Measurements from ENCODE around the gene ZNG1A.
"Not testable (repeated sequence)": the region's sequence is repeated elsewhere in the genome, so short reads cannot be mapped to it uniquely, and the experiment has no call there.

ZNG1A gene

GRCh38 chr9:169757-170156 is 9.1 kb downstream of the ZNG1A start:
- not testable (repeated sequence) for DNase-seq

GRCh38 chr9:159871-160270 is 19.0 kb downstream of the ZNG1A start:
- not testable (repeated sequence) for DNase-seq

- not testable (repeated sequence) for DNase-seq
Measured at GRCh38 chr9:151173-151572, 27.7 kb downstream of the ZNG1A start.

- DNase-seq, result not testable (repeated sequence)
Measured at GRCh38 chr9:139880-140279, 39.0 kb downstream of the ZNG1A start.

GRCh38 chr9:117995-118467 is 60.8 kb downstream of the ZNG1A start, which contains the start of gene FOXD4:
Gene FOXD4 (minus strand): TSS chr9:118417. CDS start chr9:118119, 298 bp downstream.
- not testable (repeated sequence) for DNase-seq

- DNase-seq, result not testable (repeated sequence)
Measured at GRCh38 chr9:117144-117994, 61.5 kb downstream of the ZNG1A start.

GRCh38 chr9:116239-117077 is 62.4 kb downstream of the ZNG1A start:
- DNase-seq, result not testable (repeated sequence)

GRCh38 chr9:115118-115451 is 63.8 kb downstream of the ZNG1A start:
- DNase-seq, result not testable (repeated sequence)

GRCh38 chr9:114267-115117 is 64.4 kb downstream of the ZNG1A start:
- DNase-seq, result not testable (repeated sequence)

- not testable (repeated sequence) for DNase-seq
Measured at GRCh38 chr9:113468-114266, 65.2 kb downstream of the ZNG1A start.

- not testable (repeated sequence) for DNase-seq
Measured at GRCh38 chr9:112589-113467, 66.0 kb downstream of the ZNG1A start.

GRCh38 chr9:110672-111071 is 68.2 kb downstream of the ZNG1A start:
- not testable (repeated sequence) for DNase-seq

GRCh38 chr9:109540-109939 is 69.3 kb downstream of the ZNG1A start:
- DNase-seq, result not testable (repeated sequence)

- DNase-seq, result not testable (repeated sequence)
Measured at GRCh38 chr9:108742-109495, 69.9 kb downstream of the ZNG1A start.

- not testable (repeated sequence) for DNase-seq
Measured at GRCh38 chr9:105991-106390, 72.9 kb downstream of the ZNG1A start.

GRCh38 chr9:100430-100829 is 78.4 kb downstream of the ZNG1A start:
- DNase-seq, result not testable (repeated sequence)

- not testable (repeated sequence) for DNase-seq
Measured at GRCh38 chr9:99867-100266, 79.0 kb downstream of the ZNG1A start.

GRCh38 chr9:98775-99174 is 80.1 kb downstream of the ZNG1A start:
- not testable (repeated sequence) for DNase-seq

- not testable (repeated sequence) for DNase-seq
Measured at GRCh38 chr9:94992-95391, 83.9 kb downstream of the ZNG1A start.

GRCh38 chr9:94323-94722 is 84.5 kb downstream of the ZNG1A start:
- DNase-seq, result not testable (repeated sequence)

Measured in effector CD4-positive, alpha-beta T cell (primary cell).